Hepatocyte (in vitro differentiated cells): ENCODE measurements around the gene CTNNB1.

Experiments
- EZH2 ChIP-seq: fragments of 200-600 bp; sonication (generic); IDR thresholded peaks from 2 replicates; pipeline ENCODE4 v1.6.1; 2016; ENCODE audit warnings: antibody characterized with exemption, mild to moderate bottlenecking, borderline replicate concordance
- TF ChIP-seq, protein P1 (sequence below): fragments of 200-600 bp; sonication (generic); IDR thresholded peaks from 2 replicates; pipeline ENCODE4 v1.5.1; 2016; ENCODE audit warnings: antibody characterized with exemption, mild to moderate bottlenecking; ENCODE audit not compliant: poor library complexity

- TF ChIP-seq, protein P1, sequence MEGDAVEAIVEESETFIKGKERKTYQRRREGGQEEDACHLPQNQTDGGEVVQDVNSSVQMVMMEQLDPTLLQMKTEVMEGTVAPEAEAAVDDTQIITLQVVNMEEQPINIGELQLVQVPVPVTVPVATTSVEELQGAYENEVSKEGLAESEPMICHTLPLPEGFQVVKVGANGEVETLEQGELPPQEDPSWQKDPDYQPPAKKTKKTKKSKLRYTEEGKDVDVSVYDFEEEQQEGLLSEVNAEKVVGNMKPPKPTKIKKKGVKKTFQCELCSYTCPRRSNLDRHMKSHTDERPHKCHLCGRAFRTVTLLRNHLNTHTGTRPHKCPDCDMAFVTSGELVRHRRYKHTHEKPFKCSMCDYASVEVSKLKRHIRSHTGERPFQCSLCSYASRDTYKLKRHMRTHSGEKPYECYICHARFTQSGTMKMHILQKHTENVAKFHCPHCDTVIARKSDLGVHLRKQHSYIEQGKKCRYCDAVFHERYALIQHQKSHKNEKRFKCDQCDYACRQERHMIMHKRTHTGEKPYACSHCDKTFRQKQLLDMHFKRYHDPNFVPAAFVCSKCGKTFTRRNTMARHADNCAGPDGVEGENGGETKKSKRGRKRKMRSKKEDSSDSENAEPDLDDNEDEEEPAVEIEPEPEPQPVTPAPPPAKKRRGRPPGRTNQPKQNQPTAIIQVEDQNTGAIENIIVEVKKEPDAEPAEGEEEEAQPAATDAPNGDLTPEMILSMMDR: no peak
- no peak for TF ChIP-seq EZH2
Observed at GRCh38 chr3:41196499-41197410, 2.5 kb upstream of the CTNNB1 start.
